H9 (cell line): ENCODE results near the gene TLE4. TPM values are rescaled to one million over a fixed set of nuclear protein-coding genes. Genes with fewer than 3 reads are reported as not detected.

Source experiments
- DNase-seq: peaks from one replicate; pipeline ENCODE4 v3.0.0-alpha.2; 2017
- H2AFZ ChIP-seq: one replicate; pipeline ENCODE4 v1.6.1; 2013; ENCODE audit warnings: mild to moderate bottlenecking, low read length, control low read depth, moderate library complexity
- H2AK5ac ChIP-seq: 2 replicates; pipeline ENCODE4 v1.6.1; 2013; ENCODE audit warnings: low read length, control low read depth, mixed read lengths; ENCODE audit not compliant: insufficient read length
- H2BK120ac ChIP-seq: one replicate; pipeline ENCODE4 v1.6.1; 2013; ENCODE audit warnings: low read depth, mild to moderate bottlenecking, low read length, control low read depth, inconsistent platforms; ENCODE audit not compliant: poor library complexity, severe bottlenecking
- H2BK12ac ChIP-seq: 2 replicates; pipeline ENCODE4 v1.6.1; 2013; ENCODE audit warnings: low read length, control low read depth, mixed read lengths, low read depth; ENCODE audit not compliant: insufficient read length
- H2BK15ac ChIP-seq: 2 replicates; pipeline ENCODE4 v1.6.1; 2013; ENCODE audit warnings: low read depth, low read length, control low read depth
- H2BK20ac ChIP-seq: one replicate; pipeline ENCODE4 v1.6.1; 2013; ENCODE audit warnings: low read depth, mild to moderate bottlenecking, low read length, control low read depth, inconsistent platforms; ENCODE audit not compliant: poor library complexity, severe bottlenecking
- H2BK5ac ChIP-seq: 2 replicates; pipeline ENCODE4 v1.6.1; 2013; ENCODE audit warnings: low read length, control low read depth, mixed read lengths; ENCODE audit not compliant: insufficient read length
- H3K14ac ChIP-seq: 2 replicates; pipeline ENCODE4 v1.6.1; 2013; ENCODE audit warnings: low read length, control low read depth; ENCODE audit not compliant: insufficient read depth
- H3K18ac ChIP-seq: 2 replicates; pipeline ENCODE4 v1.6.1; 2013; ENCODE audit warnings: low read depth, mild to moderate bottlenecking, mixed read lengths, low read length, control low read depth; ENCODE audit not compliant: insufficient read length
- H3K23ac ChIP-seq: 2 replicates; pipeline ENCODE4 v1.6.1; 2013; ENCODE audit warnings: low read length, control low read depth, mixed read lengths, low read depth; ENCODE audit not compliant: insufficient read length
- H3K23me2 ChIP-seq: 2 replicates; pipeline ENCODE4 v1.6.1; 2013; ENCODE audit warnings: low read depth, mild to moderate bottlenecking, mixed read lengths, low read length, control low read depth; ENCODE audit not compliant: insufficient read length, poor library complexity, severe bottlenecking
- H3K27ac ChIP-seq: 2 replicates; pipeline ENCODE4 v1.5.1; 2013; ENCODE audit warnings: low read length, control low read depth, mixed read lengths, low read depth; ENCODE audit not compliant: insufficient read length
- H3K27me3 ChIP-seq: 2 replicates; pipeline ENCODE4 v1.6.1; 2013; ENCODE audit warnings: low read length, control low read depth, inconsistent platforms; ENCODE audit not compliant: insufficient read depth
- H3K4ac ChIP-seq: 2 replicates; pipeline ENCODE4 v1.6.1; 2013; ENCODE audit warnings: low read depth, mild to moderate bottlenecking, control low read depth, inconsistent platforms, low read length, moderate library complexity
- H3K4me1 ChIP-seq: 2 replicates; pipeline ENCODE4 v1.6.1; 2013; ENCODE audit warnings: low read length, control low read depth, inconsistent platforms; ENCODE audit not compliant: insufficient read depth
- H3K4me2 ChIP-seq: 2 replicates; pipeline ENCODE4 v1.6.1; 2013; ENCODE audit warnings: low read length, control low read depth, mixed read lengths; ENCODE audit not compliant: insufficient read length, insufficient read depth
- H3K56ac ChIP-seq: 2 replicates; pipeline ENCODE4 v1.6.1; 2013; ENCODE audit warnings: low read depth, mild to moderate bottlenecking, mixed read lengths, low read length, control low read depth; ENCODE audit not compliant: insufficient read length
- H3K79me1 ChIP-seq: 2 replicates; pipeline ENCODE4 v1.6.1; 2013; ENCODE audit warnings: low read depth, mild to moderate bottlenecking, moderate library complexity, low read length, control low read depth, inconsistent platforms; ENCODE audit not compliant: insufficient read depth, poor library complexity, severe bottlenecking
- H3K79me2 ChIP-seq: 2 replicates; pipeline ENCODE4 v1.6.1; 2013; ENCODE audit warnings: low read length, control low read depth, inconsistent platforms; ENCODE audit not compliant: insufficient read depth
- H3K9ac ChIP-seq: 2 replicates; pipeline ENCODE4 v1.6.1; 2013; ENCODE audit warnings: low read length, control low read depth, mixed read lengths; ENCODE audit not compliant: insufficient read length; ENCODE audit errors: extremely low read depth
- H3K9me3 ChIP-seq: one replicate; pipeline ENCODE4 v1.6.1; 2013; ENCODE audit warnings: low read depth, low read length, inconsistent platforms; ENCODE audit not compliant: control insufficient read depth
- H3T11ph ChIP-seq: one replicate; pipeline ENCODE4 v1.6.1; 2013; ENCODE audit warnings: mild to moderate bottlenecking, low read length, control low read depth, inconsistent platforms
- H4K20me1 ChIP-seq: one replicate; pipeline ENCODE4 v1.6.1; 2013; ENCODE audit not compliant: control insufficient read depth, insufficient read length, insufficient read depth
- H4K5ac ChIP-seq: 2 replicates; pipeline ENCODE4 v1.6.1; 2013; ENCODE audit warnings: low read depth, mild to moderate bottlenecking, mixed read lengths, low read length, control low read depth; ENCODE audit not compliant: insufficient read length
- H4K8ac ChIP-seq: replicated peaks from 2 replicates; pipeline ENCODE4 v1.6.1; 2013; ENCODE audit warnings: low read length, control low read depth, mixed read lengths, low read depth; ENCODE audit not compliant: insufficient read length
- H4K91ac ChIP-seq: 2 replicates; pipeline ENCODE4 v1.6.1; 2013; ENCODE audit warnings: low read depth, mild to moderate bottlenecking, moderate library complexity, mixed read lengths, low read length, control low read depth; ENCODE audit not compliant: insufficient read length
- H3K27ac Mint-ChIP-seq, 3 experiments: 2 replicates in 2 of 3; 3 replicates in 1 of 3; pipeline ENCODE4 v1.8.0; 2020 to 2021; ENCODE audit warnings: mixed read lengths in 3 of 3, mild to moderate bottlenecking in 1 of 3, moderate library complexity in 1 of 3
- H3K27me3 Mint-ChIP-seq: 2 replicates; pipeline ENCODE4 v1.8.0; 2021; ENCODE audit warnings: low read depth, mild to moderate bottlenecking, moderate library complexity, mixed read lengths
- H3K36me3 Mint-ChIP-seq, 3 experiments: 2 replicates in 2 of 3; 3 replicates in 1 of 3; pipeline ENCODE4 v1.8.0; 2020 to 2021; ENCODE audit warnings: low read depth in 3 of 3, mixed read lengths in 3 of 3; ENCODE audit not compliant: insufficient read depth in 1 of 3
- H3K4me1 Mint-ChIP-seq, 2 experiments: 2 replicates each; pipeline ENCODE4 v1.8.0; 2020; ENCODE audit warnings: mixed read lengths in 2 of 2
- H3K4me3 Mint-ChIP-seq, 2 experiments: 2 replicates in 1 of 2; 3 replicates in 1 of 2; pipeline ENCODE4 v1.8.0; 2020 to 2021; ENCODE audit warnings: mild to moderate bottlenecking in 2 of 2, mixed read lengths in 2 of 2, moderate library complexity in 1 of 2
- H3K9me3 Mint-ChIP-seq, 2 experiments: 2 replicates in 1 of 2; 3 replicates in 1 of 2; pipeline ENCODE4 v1.8.0; 2020; ENCODE audit warnings: mild to moderate bottlenecking in 2 of 2, mixed read lengths in 2 of 2, moderate library complexity in 1 of 2
- WGBS: extraction: QIAGEN DNeasy Blood & Tissue Kit; methylation state at CpG from one replicate; pipeline ENCODE4 v1.1.7; 2013; ENCODE audit warnings: missing lambda C conversion rate, low lambda C conversion rate, mixed read lengths; ENCODE audit not compliant: insufficient read length; ENCODE audit errors: extremely low coverage; 5-methylcytosine and 5-hydroxymethylcytosine counted together
- total RNA-seq: library from RNA; stranded (reverse); gene quantifications from 2 replicates; pipeline ENCODE4 v1.2.1, GENCODE V29; 2021
- TF ChIP-seq, protein P1 (sequence below): fragments of 200-600 bp; sonication (generic); conservative IDR thresholded peaks from 3 replicates; pipeline ENCODE4 v1.8.0; 2021; ENCODE audit warnings: antibody characterized with exemption, mild to moderate bottlenecking

Gene TLE4
- total RNA-seq, 1 experiment from 2014 or later, result 35.1 TPM

DNA sequence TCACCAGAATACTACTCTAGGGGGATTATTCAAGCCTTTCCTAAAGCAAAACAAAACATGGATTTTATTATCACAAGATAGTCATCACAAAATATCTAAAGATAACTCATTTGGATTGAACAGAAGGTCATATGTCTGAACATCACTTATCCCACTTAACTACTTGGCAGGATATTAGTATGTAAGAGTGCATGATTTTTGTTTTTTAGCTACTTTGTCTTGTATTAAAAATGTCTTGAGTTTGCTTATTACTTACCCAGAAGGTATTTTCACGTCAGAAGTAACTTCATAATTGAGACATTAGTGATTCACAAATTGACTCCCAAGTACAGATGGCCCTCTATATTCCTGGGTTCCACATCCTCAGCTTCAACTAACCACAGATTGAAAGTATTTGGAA is 113.8 kb downstream of the TLE4 start:
- Histone ChIP-seq H4K91ac (no peak overlapping the region), H2BK15ac (no peak overlapping the region), H3T11ph (no peak overlapping the region), H3K9me3 (no peaks in the 10 kb centered on the region), H2AK5ac (no peak overlapping the region), H3K56ac (no peak overlapping the region), H3K18ac (no peak overlapping the region), H3K4ac (no peak overlapping the region), H4K8ac (no peak overlapping the region), H3K23me2 (no peaks in the 10 kb centered on the region), H3K27me3 (no peaks in the 10 kb centered on the region), H2AFZ (no peak overlapping the region), H2BK120ac (no peak overlapping the region), H3K4me1 (no peaks in the 10 kb centered on the region; the same call in 1 of the 2 replicates), H3K27ac (no peak overlapping the region), H2BK5ac (no peak overlapping the region), H3K4me2 (no peak overlapping the region), H2BK12ac (no peak overlapping the region), H4K20me1 (no peaks in the 10 kb centered on the region), H3K14ac (no peak overlapping the region), H3K79me1 (no peaks in the 10 kb centered on the region), H4K5ac (no peak overlapping the region), H3K9ac (no peak overlapping the region), H2BK20ac (no peak overlapping the region), H3K23ac (no peak overlapping the region), H3K79me2 (no peaks in the 10 kb centered on the region)
- Mint-ChIP-seq H3K27me3 (no peaks in the 10 kb centered on the region), H3K27ac (no peak overlapping the region), H3K4me1 (peaks cover 10 to 15% of the 10 kb centered on the region in 2 experiments), H3K4me3 (no peak overlapping the region), H3K36me3 (peaks cover 2 to 13% (median 12%) of the 10 kb centered on the region in 3 experiments; a peak in 4 of 7 replicates), H3K9me3 (no peaks in the 10 kb centered on the region)
- no CpG with 5 or more reads among the region's 1 CpG for WGBS
- TF ChIP-seq, protein P1, sequence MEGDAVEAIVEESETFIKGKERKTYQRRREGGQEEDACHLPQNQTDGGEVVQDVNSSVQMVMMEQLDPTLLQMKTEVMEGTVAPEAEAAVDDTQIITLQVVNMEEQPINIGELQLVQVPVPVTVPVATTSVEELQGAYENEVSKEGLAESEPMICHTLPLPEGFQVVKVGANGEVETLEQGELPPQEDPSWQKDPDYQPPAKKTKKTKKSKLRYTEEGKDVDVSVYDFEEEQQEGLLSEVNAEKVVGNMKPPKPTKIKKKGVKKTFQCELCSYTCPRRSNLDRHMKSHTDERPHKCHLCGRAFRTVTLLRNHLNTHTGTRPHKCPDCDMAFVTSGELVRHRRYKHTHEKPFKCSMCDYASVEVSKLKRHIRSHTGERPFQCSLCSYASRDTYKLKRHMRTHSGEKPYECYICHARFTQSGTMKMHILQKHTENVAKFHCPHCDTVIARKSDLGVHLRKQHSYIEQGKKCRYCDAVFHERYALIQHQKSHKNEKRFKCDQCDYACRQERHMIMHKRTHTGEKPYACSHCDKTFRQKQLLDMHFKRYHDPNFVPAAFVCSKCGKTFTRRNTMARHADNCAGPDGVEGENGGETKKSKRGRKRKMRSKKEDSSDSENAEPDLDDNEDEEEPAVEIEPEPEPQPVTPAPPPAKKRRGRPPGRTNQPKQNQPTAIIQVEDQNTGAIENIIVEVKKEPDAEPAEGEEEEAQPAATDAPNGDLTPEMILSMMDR, result no peak
- DNase-seq, result no peak
